Osteoblast (primary cell): ENCODE results near the gene KCNH6. TPM values are rescaled to one million over a fixed set of nuclear protein-coding genes. Genes with fewer than 3 reads are reported as not detected.
A peak's percentile ranks its signal among the peaks of the same experiment; 100 is the strongest.

Experiments used
- DNase-seq: peaks from one replicate; pipeline ENCODE4 v3.0.0; 2011; ENCODE audit warnings: low spot score, mixed read lengths; ENCODE audit not compliant: insufficient read length; ENCODE audit errors: missing footprints
- H2AFZ ChIP-seq: 2 replicates; pipeline ENCODE4 v1.6.0; 2011; ENCODE audit warnings: mild to moderate bottlenecking, low read length
- H3K27ac ChIP-seq: 2 replicates; pipeline ENCODE4 v1.5.1; 2011; ENCODE audit warnings: mild to moderate bottlenecking, low read depth, low read length, moderate library complexity
- H3K27me3 ChIP-seq: 2 replicates; pipeline ENCODE4 v1.6.0; 2012; ENCODE audit warnings: mild to moderate bottlenecking, control low read depth, inconsistent platforms, low read length, moderate library complexity; ENCODE audit not compliant: insufficient read depth
- H3K36me3 ChIP-seq: 2 replicates; pipeline ENCODE4 v1.5.1; 2011; ENCODE audit warnings: mild to moderate bottlenecking, low read length, control low read depth, moderate library complexity; ENCODE audit not compliant: insufficient read depth
- H3K4me1 ChIP-seq: 2 replicates; pipeline ENCODE4 v1.5.1; 2011; ENCODE audit warnings: mild to moderate bottlenecking, low read length, control low read depth, moderate library complexity; ENCODE audit not compliant: insufficient read depth
- H3K4me2 ChIP-seq: 2 replicates; pipeline ENCODE4 v1.6.0; 2011; ENCODE audit warnings: mild to moderate bottlenecking, low read length; ENCODE audit not compliant: insufficient read depth
- H3K4me3 ChIP-seq: fragments of 200-600 bp; sonication (generic); 3 replicates; pipeline ENCODE4 v1.5.1; 2012; ENCODE audit warnings: mild to moderate bottlenecking, low read length, inconsistent platforms; ENCODE audit not compliant: insufficient read depth
- H3K79me2 ChIP-seq: 2 replicates; pipeline ENCODE4 v1.6.0; 2012; ENCODE audit warnings: mild to moderate bottlenecking, low read length, control low read depth, inconsistent platforms; ENCODE audit not compliant: insufficient read depth
- H3K9me3 ChIP-seq: 2 replicates; pipeline ENCODE4 v1.5.1; 2011; ENCODE audit warnings: low read depth, low read length, control low read depth
- H4K20me1 ChIP-seq: 2 replicates; pipeline ENCODE4 v1.6.0; 2012; ENCODE audit warnings: mild to moderate bottlenecking, low read length, control low read depth; ENCODE audit not compliant: insufficient read depth
- total RNA-seq: library from RNA; depleted of rRNA; stranded (reverse); fragments of >200 nt; gene quantifications from 2 replicates; pipeline ENCODE4 v1.2.3, GENCODE V29; 2012
- TF ChIP-seq, protein P1 (sequence below): IDR thresholded peaks from 2 replicates; pipeline ENCODE4 v1.5.1; 2011; ENCODE audit warnings: mild to moderate bottlenecking, low read depth, low read length, moderate library complexity; ENCODE audit errors: extremely low read depth

Gene KCNH6
- total RNA-seq, 1 donor: not detected

DNA sequence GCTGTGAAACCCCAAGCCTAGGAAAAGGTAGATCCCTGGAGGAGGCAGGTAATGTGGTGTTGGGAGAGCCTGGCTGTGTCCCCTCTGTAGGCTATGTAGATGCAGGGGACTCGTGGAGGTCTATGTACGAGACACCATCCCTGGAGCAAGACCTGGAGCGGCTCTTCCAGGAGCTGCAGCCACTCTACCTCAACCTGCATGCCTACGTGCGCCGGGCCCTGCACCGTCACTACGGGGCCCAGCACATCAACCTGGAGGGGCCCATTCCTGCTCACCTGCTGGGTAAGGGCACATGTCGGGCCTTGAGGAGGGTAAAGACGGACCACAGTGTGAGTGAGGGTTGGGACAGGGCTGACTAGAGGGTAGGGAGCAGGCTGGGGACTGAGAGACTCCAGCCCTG lies 34.3 kb upstream of the KCNH6 start:
- H3K36me3 ChIP-seq: no peaks in the 10 kb centered on the region

DNA sequence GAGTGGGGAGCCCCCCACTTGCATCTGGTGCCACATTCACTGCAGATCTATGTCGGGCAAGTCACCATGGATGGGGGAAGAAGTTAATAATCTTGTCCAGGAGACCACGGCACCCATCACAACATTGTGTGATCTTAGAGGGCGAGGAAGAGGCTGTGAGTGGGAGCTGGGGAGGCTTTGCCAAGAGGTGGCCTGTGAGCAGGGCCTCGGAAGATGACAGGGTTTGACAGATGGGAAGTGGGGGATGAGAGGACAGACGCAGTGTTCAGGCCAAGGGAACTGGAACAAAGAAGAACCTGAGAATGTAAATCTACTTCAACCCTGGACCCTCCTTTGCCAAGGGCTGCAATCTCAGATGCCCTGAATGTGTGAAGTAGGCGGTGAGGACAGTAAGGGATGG lies 33.9 kb upstream of the KCNH6 start:
- TF ChIP-seq, protein P1, sequence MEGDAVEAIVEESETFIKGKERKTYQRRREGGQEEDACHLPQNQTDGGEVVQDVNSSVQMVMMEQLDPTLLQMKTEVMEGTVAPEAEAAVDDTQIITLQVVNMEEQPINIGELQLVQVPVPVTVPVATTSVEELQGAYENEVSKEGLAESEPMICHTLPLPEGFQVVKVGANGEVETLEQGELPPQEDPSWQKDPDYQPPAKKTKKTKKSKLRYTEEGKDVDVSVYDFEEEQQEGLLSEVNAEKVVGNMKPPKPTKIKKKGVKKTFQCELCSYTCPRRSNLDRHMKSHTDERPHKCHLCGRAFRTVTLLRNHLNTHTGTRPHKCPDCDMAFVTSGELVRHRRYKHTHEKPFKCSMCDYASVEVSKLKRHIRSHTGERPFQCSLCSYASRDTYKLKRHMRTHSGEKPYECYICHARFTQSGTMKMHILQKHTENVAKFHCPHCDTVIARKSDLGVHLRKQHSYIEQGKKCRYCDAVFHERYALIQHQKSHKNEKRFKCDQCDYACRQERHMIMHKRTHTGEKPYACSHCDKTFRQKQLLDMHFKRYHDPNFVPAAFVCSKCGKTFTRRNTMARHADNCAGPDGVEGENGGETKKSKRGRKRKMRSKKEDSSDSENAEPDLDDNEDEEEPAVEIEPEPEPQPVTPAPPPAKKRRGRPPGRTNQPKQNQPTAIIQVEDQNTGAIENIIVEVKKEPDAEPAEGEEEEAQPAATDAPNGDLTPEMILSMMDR: no peak
- no peaks in the 10 kb centered on the region for H3K9me3 ChIP-seq
- H3K79me2 ChIP-seq: no peaks in the 10 kb centered on the region
- peak; percentile 76 for DNase-seq
- H3K4me3 ChIP-seq: no peak overlapping the region
- H4K20me1 ChIP-seq: no peaks in the 10 kb centered on the region
- no peak overlapping the region for H3K27ac ChIP-seq
- peaks cover 12% of the 10 kb centered on the region for H3K27me3 ChIP-seq
- no peak overlapping the region for H2AFZ ChIP-seq
- H3K4me2 ChIP-seq: no peak overlapping the region
- no peaks in the 10 kb centered on the region for H3K36me3 ChIP-seq
- no peaks in the 10 kb centered on the region for H3K4me1 ChIP-seq

More for the DNA sequence above, 34.3 kb upstream of the KCNH6 start:
- DNase-seq: peak; percentile 87
- H3K79me2 ChIP-seq: no peaks in the 10 kb centered on the region
- H3K27ac ChIP-seq: no peak overlapping the region
- no peaks in the 10 kb centered on the region for H3K4me1 ChIP-seq
- TF ChIP-seq, protein P1: no peak
- no peaks in the 10 kb centered on the region for H4K20me1 ChIP-seq
- no peak overlapping the region for H2AFZ ChIP-seq
- H3K4me3 ChIP-seq: no peak overlapping the region
- no peak overlapping the region for H3K4me2 ChIP-seq
- H3K9me3 ChIP-seq: no peaks in the 10 kb centered on the region
- H3K27me3 ChIP-seq: peaks cover 12% of the 10 kb centered on the region

DNA sequence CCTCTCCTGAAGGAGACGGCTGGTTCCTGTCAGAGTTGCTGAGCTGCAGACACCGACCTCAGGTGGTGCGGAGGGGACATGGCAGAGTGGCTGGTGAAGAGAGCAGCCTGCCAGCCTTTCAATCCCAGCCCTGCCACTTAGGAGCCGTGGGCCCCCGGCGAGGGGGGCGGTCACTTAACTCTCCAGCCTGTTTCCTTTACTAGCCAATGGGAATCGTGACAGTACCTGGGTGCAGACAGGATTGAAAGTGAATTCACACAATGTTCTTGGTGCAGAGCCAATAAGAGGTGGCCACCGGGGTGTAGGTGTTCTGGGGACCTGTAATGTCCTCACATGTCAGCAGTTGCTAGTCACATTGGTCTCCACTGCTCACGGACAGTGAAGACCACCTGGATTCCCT lies 32.8 kb upstream of the KCNH6 start:
- no peak overlapping the region for H3K4me2 ChIP-seq
- no peaks in the 10 kb centered on the region for H4K20me1 ChIP-seq
- no peak overlapping the region for H3K27ac ChIP-seq
- no peak overlapping the region for H2AFZ ChIP-seq
- no peaks in the 10 kb centered on the region for H3K79me2 ChIP-seq
- peaks cover 12% of the 10 kb centered on the region for H3K27me3 ChIP-seq
- no peaks in the 10 kb centered on the region for H3K36me3 ChIP-seq
- H3K4me3 ChIP-seq: no peak overlapping the region
- TF ChIP-seq, protein P1: no peak
- H3K4me1 ChIP-seq: no peaks in the 10 kb centered on the region
- H3K9me3 ChIP-seq: no peaks in the 10 kb centered on the region
- peak; percentile 90 for DNase-seq

DNA sequence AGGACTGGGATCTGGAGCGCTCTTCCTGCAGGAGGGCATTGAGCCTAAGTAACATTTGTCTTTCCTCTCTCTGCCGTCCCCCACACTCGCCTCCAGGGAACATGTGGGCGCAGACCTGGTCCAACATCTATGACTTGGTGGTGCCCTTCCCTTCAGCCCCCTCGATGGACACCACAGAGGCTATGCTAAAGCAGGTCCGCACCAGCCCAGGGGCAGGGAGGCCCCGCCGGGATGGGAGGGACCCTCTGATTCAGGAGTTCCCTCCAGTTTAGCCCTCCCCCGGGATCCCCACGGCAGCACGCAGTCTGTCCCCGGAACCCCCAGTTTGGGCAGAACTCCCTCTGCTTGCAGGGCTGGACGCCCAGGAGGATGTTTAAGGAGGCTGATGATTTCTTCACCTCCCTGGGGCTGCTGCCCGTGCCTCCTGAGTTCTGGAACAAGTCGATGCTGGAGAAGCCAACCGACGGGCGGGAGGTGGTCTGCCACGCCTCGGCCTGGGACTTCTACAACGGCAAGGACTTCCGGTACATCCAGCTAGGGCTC lies 32.2 kb upstream of the KCNH6 start:
- TF ChIP-seq, protein P1: no peak
- no peak overlapping the region for H3K4me3 ChIP-seq
- H2AFZ ChIP-seq: no peak overlapping the region
- H3K27ac ChIP-seq: no peak overlapping the region
- H3K79me2 ChIP-seq: no peaks in the 10 kb centered on the region
- H3K9me3 ChIP-seq: no peaks in the 10 kb centered on the region
- H3K36me3 ChIP-seq: no peaks in the 10 kb centered on the region
- peaks cover 12% of the 10 kb centered on the region for H3K27me3 ChIP-seq
- peak; percentile 22 for DNase-seq
- no peak overlapping the region for H3K4me2 ChIP-seq
- H3K4me1 ChIP-seq: no peaks in the 10 kb centered on the region
- no peaks in the 10 kb centered on the region for H4K20me1 ChIP-seq
